DND-41 (cell line): ENCODE measurements around the gene ARHGAP26.

Experiments
- ATAC-seq: fragments of 200-7000 bp; cut with Tn5 transposase; 3 replicates; pipeline ENCODE4 v1.9.1; 2021; ENCODE audit warnings: low read depth; ENCODE audit not compliant: insufficient read depth
- DNase-seq: peaks from one replicate; pipeline ENCODE4 v3.0.0-alpha.2; 2020
- H2AFZ ChIP-seq: 2 replicates; pipeline ENCODE4 v1.6.0; 2012; ENCODE audit warnings: low read depth, low read length
- H3K27ac ChIP-seq: 2 replicates; pipeline ENCODE4 v1.5.1; 2012; ENCODE audit warnings: low read length, inconsistent platforms
- H3K27me3 ChIP-seq: fragments of 200-600 bp; sonication (generic); 2 replicates; pipeline ENCODE4 v1.6.0; 2012; ENCODE audit warnings: low read length, mild to moderate bottlenecking, inconsistent platforms; ENCODE audit not compliant: insufficient read depth, poor library complexity
- H3K36me3 ChIP-seq: 2 replicates; pipeline ENCODE4 v1.5.1; 2012; ENCODE audit warnings: low read length, inconsistent platforms; ENCODE audit not compliant: insufficient read depth
- H3K4me1 ChIP-seq: 2 replicates; pipeline ENCODE4 v1.5.1; 2012; ENCODE audit warnings: mild to moderate bottlenecking, low read length; ENCODE audit not compliant: insufficient read depth
- H3K4me2 ChIP-seq: 2 replicates; pipeline ENCODE4 v1.6.0; 2012; ENCODE audit warnings: mild to moderate bottlenecking, moderate library complexity, low read length, inconsistent platforms; ENCODE audit not compliant: insufficient read depth
- H3K4me3 ChIP-seq, 2 experiments: fragments of 200-600 bp in 1 of 2; shearing (Covaris generic) in 1 of 2; 2 replicates each; pipeline ENCODE4 v1.5.1; 2012 to 2016; ENCODE audit warnings: inconsistent platforms in 2 of 2, low read length in 2 of 2, mild to moderate bottlenecking in 2 of 2, low read depth in 1 of 2, moderate library complexity in 1 of 2
- H3K79me2 ChIP-seq: 2 replicates; pipeline ENCODE4 v1.6.0; 2012; ENCODE audit warnings: low read length, inconsistent platforms; ENCODE audit not compliant: insufficient read depth
- H3K9ac ChIP-seq: 2 replicates; pipeline ENCODE4 v1.6.0; 2012; ENCODE audit warnings: low read depth, mild to moderate bottlenecking, inconsistent platforms, low read length, moderate library complexity
- H3K9me3 ChIP-seq: 2 replicates; pipeline ENCODE4 v1.5.1; 2012; ENCODE audit warnings: low read length, moderate library complexity, mild to moderate bottlenecking, inconsistent platforms; ENCODE audit not compliant: insufficient read depth, severe bottlenecking
- H4K20me1 ChIP-seq: 2 replicates; pipeline ENCODE4 v1.6.0; 2012; ENCODE audit warnings: low read length; ENCODE audit not compliant: insufficient read depth
- EZH2 ChIP-seq: IDR thresholded peaks from 3 replicates; pipeline ENCODE4 v1.6.1; 2012; ENCODE audit warnings: borderline replicate concordance, low read depth, mild to moderate bottlenecking, moderate library complexity, low read length, inconsistent platforms; ENCODE audit not compliant: severe bottlenecking
- TF ChIP-seq, protein P1 (sequence below): IDR thresholded peaks from 2 replicates; pipeline ENCODE4 v1.5.1; 2012; ENCODE audit warnings: borderline replicate concordance, low read length, moderate library complexity, mild to moderate bottlenecking; ENCODE audit not compliant: poor library complexity, severe bottlenecking; ENCODE audit errors: extremely low read depth

Gene ARHGAP26

GRCh38 chr5:143084407-143084806, 314.2 kb downstream of the ARHGAP26 start:
- no peaks in the 10 kb centered on the region for H3K27me3 ChIP-seq
- no peaks in the 10 kb centered on the region for H3K79me2 ChIP-seq
- H3K4me2 ChIP-seq, result no peak overlapping the region
- no peak for TF ChIP-seq EZH2
- TF ChIP-seq, protein P1, sequence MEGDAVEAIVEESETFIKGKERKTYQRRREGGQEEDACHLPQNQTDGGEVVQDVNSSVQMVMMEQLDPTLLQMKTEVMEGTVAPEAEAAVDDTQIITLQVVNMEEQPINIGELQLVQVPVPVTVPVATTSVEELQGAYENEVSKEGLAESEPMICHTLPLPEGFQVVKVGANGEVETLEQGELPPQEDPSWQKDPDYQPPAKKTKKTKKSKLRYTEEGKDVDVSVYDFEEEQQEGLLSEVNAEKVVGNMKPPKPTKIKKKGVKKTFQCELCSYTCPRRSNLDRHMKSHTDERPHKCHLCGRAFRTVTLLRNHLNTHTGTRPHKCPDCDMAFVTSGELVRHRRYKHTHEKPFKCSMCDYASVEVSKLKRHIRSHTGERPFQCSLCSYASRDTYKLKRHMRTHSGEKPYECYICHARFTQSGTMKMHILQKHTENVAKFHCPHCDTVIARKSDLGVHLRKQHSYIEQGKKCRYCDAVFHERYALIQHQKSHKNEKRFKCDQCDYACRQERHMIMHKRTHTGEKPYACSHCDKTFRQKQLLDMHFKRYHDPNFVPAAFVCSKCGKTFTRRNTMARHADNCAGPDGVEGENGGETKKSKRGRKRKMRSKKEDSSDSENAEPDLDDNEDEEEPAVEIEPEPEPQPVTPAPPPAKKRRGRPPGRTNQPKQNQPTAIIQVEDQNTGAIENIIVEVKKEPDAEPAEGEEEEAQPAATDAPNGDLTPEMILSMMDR, result no peak
- DNase-seq (no peak), ATAC-seq (no peak)
- no peaks in the 10 kb centered on the region for H4K20me1 ChIP-seq
- no peaks in the 10 kb centered on the region for H3K9me3 ChIP-seq
- no peak overlapping the region for H3K9ac ChIP-seq
- no peak overlapping the region for H3K4me3 ChIP-seq
- H3K36me3 ChIP-seq, result peaks cover 4% of the 10 kb centered on the region
- H3K27ac ChIP-seq, result no peak overlapping the region
- H2AFZ ChIP-seq, result no peak overlapping the region
- no peaks in the 10 kb centered on the region for H3K4me1 ChIP-seq

DNA sequence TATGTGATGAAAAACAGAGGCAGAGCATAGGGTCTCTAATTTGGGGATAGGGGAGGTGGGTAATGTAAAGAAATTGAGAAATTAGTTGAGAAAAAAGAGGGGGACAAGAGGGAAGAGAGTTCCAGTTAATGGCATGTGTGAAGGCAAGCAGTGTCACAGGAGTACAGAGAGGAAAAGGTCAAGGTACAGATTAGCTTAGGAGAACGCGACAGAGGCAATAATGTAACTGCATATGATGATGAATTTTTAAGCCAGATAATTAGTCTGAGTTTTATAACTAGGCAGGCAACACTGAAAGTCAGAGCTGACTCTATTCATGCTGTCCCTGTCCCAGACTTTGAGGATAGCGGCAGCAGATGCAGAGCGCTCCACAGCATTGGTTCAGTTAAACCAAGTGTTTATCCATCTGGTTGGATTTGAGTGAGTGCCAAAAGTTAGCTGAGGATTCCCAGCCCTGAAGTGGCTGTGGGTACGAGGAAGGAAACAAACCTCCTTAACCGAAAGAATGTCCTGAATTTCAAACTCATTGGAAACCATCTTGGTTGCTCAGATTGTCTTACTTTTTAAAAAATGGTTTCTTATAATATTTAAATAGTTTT, 315.2 kb downstream of the ARHGAP26 start:
- no peaks in the 10 kb centered on the region for H4K20me1 ChIP-seq
- H3K79me2 ChIP-seq, result no peaks in the 10 kb centered on the region
- no peak for DNase-seq
- H3K27ac ChIP-seq, result no peak overlapping the region
- H3K9ac ChIP-seq, result no peak overlapping the region
- H3K9me3 ChIP-seq, result no peaks in the 10 kb centered on the region
- no peak overlapping the region for H3K4me3 ChIP-seq
- no peaks in the 10 kb centered on the region for H3K4me1 ChIP-seq
- no peaks in the 10 kb centered on the region for H3K27me3 ChIP-seq
- TF ChIP-seq, protein P1, result no peak
- TF ChIP-seq EZH2, result no peak
- no peak for ATAC-seq
- peaks cover 4% of the 10 kb centered on the region for H3K36me3 ChIP-seq
- no peak overlapping the region for H2AFZ ChIP-seq
- no peak overlapping the region for H3K4me2 ChIP-seq

DNA sequence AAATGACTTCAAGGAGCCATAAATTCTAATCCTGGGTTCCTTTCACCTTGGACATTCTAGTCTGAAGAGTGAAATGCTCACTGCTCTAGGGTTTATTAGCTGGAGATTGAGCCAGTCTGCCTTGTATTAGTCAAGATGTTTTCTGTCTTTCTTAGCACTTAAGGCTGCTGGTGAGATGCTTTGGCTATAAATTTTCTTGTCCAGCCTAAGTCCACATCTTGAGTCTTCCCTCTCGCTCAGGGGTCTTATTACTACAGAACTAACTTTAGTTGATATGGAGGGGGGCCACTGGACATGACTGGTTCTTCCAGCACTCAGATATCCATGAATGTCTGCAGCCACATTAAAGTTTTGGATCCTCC, 316.4 kb downstream of the ARHGAP26 start:
- no peaks in the 10 kb centered on the region for H3K4me1 ChIP-seq
- DNase-seq (no peak), ATAC-seq (no peak)
- no peak overlapping the region for H3K4me2 ChIP-seq
- no peaks in the 10 kb centered on the region for H3K9me3 ChIP-seq
- no peaks in the 10 kb centered on the region for H4K20me1 ChIP-seq
- no peaks in the 10 kb centered on the region for H3K27me3 ChIP-seq
- H3K9ac ChIP-seq, result no peak overlapping the region
- H3K36me3 ChIP-seq, result peaks cover 4% of the 10 kb centered on the region
- H3K27ac ChIP-seq, result no peak overlapping the region
- TF ChIP-seq EZH2, result no peak
- TF ChIP-seq, protein P1, result no peak
- H2AFZ ChIP-seq, result no peak overlapping the region
- H3K79me2 ChIP-seq, result no peaks in the 10 kb centered on the region
- H3K4me3 ChIP-seq, result no peak overlapping the region
